ENCODE data around the gene PCDHGB1. TPM values are rescaled to one million over a fixed set of nuclear protein-coding genes. Genes with fewer than 3 reads are reported as not detected.
"Not testable (repeated sequence)": the region's sequence is repeated elsewhere in the genome, so short reads cannot be mapped to it uniquely, and the experiment has no call there.

PCDHGB1 gene
- total RNA-seq, 1 donor: 2.2 TPM

- no peak overlapping the region for H3K4me3 ChIP-seq (ENCODE audit: low read depth, low read length)
Observed at GRCh38 chr5:141371572-141372475, 21.9 kb downstream of the PCDHGB1 start.

GRCh38 chr5:141373673-141374317 is 23.9 kb downstream of the PCDHGB1 start, which contains the start of gene PCDHGA6:
Gene PCDHGA6, plus strand, starts transcription at chr5:141373891. Its CDS starts 193 bp downstream, at chr5:141374084.
- H3K4me3 ChIP-seq (ENCODE audit: low read depth, low read length): peak within 1 kb of the TSS; percentile 44
- peak; percentile 43 for DNase-seq (ENCODE audit: low read depth)
- TF ChIP-seq CTCF (IDR thresholded peaks at IDR 0.05; ENCODE audit: insufficient read depth, low read depth, low read length): peak; percentile 65

More at GRCh38 chr5:141371572-141372475, 21.9 kb downstream of the PCDHGB1 start:
- DNase-seq (ENCODE audit: low read depth): no peak
- TF ChIP-seq CTCF (IDR thresholded peaks at IDR 0.05; ENCODE audit: insufficient read depth, low read depth, low read length): no peak

GRCh38 chr5:141374627-141375026 is 24.7 kb downstream of the PCDHGB1 start:
- H3K4me3 ChIP-seq (ENCODE audit: low read depth, low read length): no peak overlapping the region
- no peak for TF ChIP-seq CTCF (IDR thresholded peaks at IDR 0.05; ENCODE audit: insufficient read depth, low read depth, low read length)
- DNase-seq (ENCODE audit: low read depth): no peak

GRCh38 chr5:141375444-141376155 is 25.7 kb downstream of the PCDHGB1 start:
- DNase-seq (ENCODE audit: low read depth): not testable (repeated sequence)

GRCh38 chr5:141382469-141383294 is 32.8 kb downstream of the PCDHGB1 start, which contains the start of gene PCDHGA7:
Gene PCDHGA7, plus strand, starts transcription at chr5:141382742. Its CDS starts 158 bp downstream, at chr5:141382900.
- TF ChIP-seq CTCF (IDR thresholded peaks at IDR 0.05; ENCODE audit: insufficient read depth, low read depth, low read length): peak; percentile 68
- peak; percentile 54 for DNase-seq (ENCODE audit: low read depth)
- peak within 1 kb of the TSS; percentile 69 for H3K4me3 ChIP-seq (ENCODE audit: low read depth, low read length)

More at GRCh38 chr5:141375444-141376155, 25.7 kb downstream of the PCDHGB1 start:
- not testable (repeated sequence) for H3K4me3 ChIP-seq (ENCODE audit: low read depth, low read length)

- DNase-seq (ENCODE audit: low read depth): no peak
- no peak for TF ChIP-seq CTCF (IDR thresholded peaks at IDR 0.05; ENCODE audit: insufficient read depth, low read depth, low read length)
- H3K4me3 ChIP-seq (ENCODE audit: low read depth, low read length): peak overlapping the region; percentile 69
Observed at GRCh38 chr5:141383345-141383744, 33.4 kb downstream of the PCDHGB1 start.

Measured in fibroblast of villous mesenchyme (primary cell).